Skeletal muscle satellite cell (primary cell): Measurements from ENCODE around the gene FGL2.
"Not testable (repeated sequence)": the region's sequence is repeated elsewhere in the genome, so short reads cannot be mapped to it uniquely, and the experiment has no call there.

Experiments
- H3K27me3 ChIP-seq: 2 replicates; pipeline ENCODE4 v1.7.0; 2013; ENCODE audit warnings: low read length; ENCODE audit not compliant: control insufficient read depth, insufficient read depth
- H3K36me3 ChIP-seq: 2 replicates; pipeline ENCODE4 v1.7.0; 2013; ENCODE audit warnings: mild to moderate bottlenecking, control low read depth, low read length; ENCODE audit not compliant: insufficient read depth
- H3K4me1 ChIP-seq: 2 replicates; pipeline ENCODE4 v1.7.0; 2013; ENCODE audit warnings: low read length; ENCODE audit not compliant: control insufficient read depth, insufficient read depth
- H3K4me2 ChIP-seq: 2 replicates; pipeline ENCODE4 v1.7.0; 2013; ENCODE audit warnings: mild to moderate bottlenecking, low read length
- H3K4me3 ChIP-seq: 2 replicates; pipeline ENCODE4 v1.7.0; 2013; ENCODE audit warnings: low read length
- H3K9ac ChIP-seq: 2 replicates; pipeline ENCODE4 v1.7.0; 2013; ENCODE audit warnings: mild to moderate bottlenecking, low read depth, low read length, moderate library complexity
- H3K9me3 ChIP-seq: replicated peaks from 2 replicates; pipeline ENCODE4 v1.7.0; 2013; ENCODE audit warnings: mild to moderate bottlenecking, control low read depth, low read length

The FGL2 gene

DNA sequence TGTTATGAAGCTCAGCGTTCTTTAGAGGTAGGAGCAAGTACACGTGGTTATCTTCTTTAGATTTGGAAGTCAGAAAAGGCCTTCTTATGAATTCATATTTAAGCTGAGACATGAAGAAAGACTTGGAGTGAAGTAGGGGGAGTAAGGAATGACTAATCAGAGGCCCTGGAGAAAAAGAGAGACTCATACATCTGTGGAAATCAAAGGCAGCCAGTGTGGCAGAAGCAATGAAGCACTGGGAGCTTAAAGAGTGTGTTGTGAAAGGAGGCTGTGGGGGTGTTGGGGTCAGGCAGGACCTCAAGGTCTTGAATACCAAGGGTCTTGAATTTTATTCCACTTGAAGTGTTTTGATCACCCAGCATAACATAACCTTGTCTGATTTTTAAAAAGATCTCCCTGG lies 35.7 kb upstream of the FGL2 start:
- Histone ChIP-seq H3K4me1 (peaks cover 7% of the 10 kb centered on the region), H3K27me3 (no peaks in the 10 kb centered on the region), H3K9ac (no peak overlapping the region), H3K4me2 (no peak overlapping the region), H3K36me3 (no peaks in the 10 kb centered on the region), H3K4me3 (no peak overlapping the region), H3K9me3 (no peaks in the 10 kb centered on the region)

DNA sequence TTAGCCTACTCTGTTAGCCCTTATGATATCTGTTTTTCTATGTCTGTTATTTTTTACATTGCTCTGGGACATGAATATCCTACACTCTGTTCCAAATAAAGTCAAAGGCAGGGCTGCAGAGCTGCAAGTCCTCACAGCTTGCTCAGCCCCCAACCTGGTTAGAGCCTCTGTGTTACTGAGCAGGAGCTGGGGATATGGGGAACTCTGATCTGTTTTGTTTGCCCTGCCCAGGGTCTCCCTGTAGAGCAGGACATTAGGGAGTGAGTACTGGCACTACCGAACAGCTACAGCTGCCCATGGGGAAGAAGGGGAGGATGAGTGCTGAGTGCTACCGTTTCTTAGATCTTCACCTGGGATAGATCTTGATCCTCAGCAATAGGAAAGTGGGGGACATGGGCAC lies 32.8 kb upstream of the FGL2 start:
- no peaks in the 10 kb centered on the region for H3K4me1 ChIP-seq
- H3K36me3 ChIP-seq = no peaks in the 10 kb centered on the region
- H3K4me2 ChIP-seq = no peak overlapping the region
- H3K4me3 ChIP-seq = no peak overlapping the region
- no peaks in the 10 kb centered on the region for H3K27me3 ChIP-seq
- no peaks in the 10 kb centered on the region for H3K9me3 ChIP-seq
- H3K9ac ChIP-seq = no peak overlapping the region

- H3K9me3 ChIP-seq, H3K27me3 ChIP-seq, H3K36me3 ChIP-seq, H3K9ac ChIP-seq, H3K4me2 ChIP-seq, H3K4me3 ChIP-seq, H3K4me1 ChIP-seq: not testable (repeated sequence)
Observed at GRCh38 chr7:77228795-77229194, 29.2 kb upstream of the FGL2 start.

- no peak overlapping the region for H3K4me3 ChIP-seq
Observed at GRCh38 chr7:77226357-77226839, 26.8 kb upstream of the FGL2 start.

GRCh38 chr7:77223261-77223660 lies 23.6 kb upstream of the FGL2 start:
- Histone ChIP-seq H3K27me3 (no peaks in the 10 kb centered on the region), H3K9ac (no peak overlapping the region), H3K4me1 (peaks cover 3% of the 10 kb centered on the region), H3K4me3 (no peak overlapping the region), H3K4me2 (no peak overlapping the region), H3K9me3 (no peaks in the 10 kb centered on the region), H3K36me3 (no peaks in the 10 kb centered on the region)

More at GRCh38 chr7:77226357-77226839, 26.8 kb upstream of the FGL2 start:
- H3K9me3 ChIP-seq = no peaks in the 10 kb centered on the region
- no peak overlapping the region for H3K4me2 ChIP-seq
- H3K9ac ChIP-seq = no peak overlapping the region
- no peaks in the 10 kb centered on the region for H3K27me3 ChIP-seq
- peaks cover 3% of the 10 kb centered on the region for H3K4me1 ChIP-seq
- no peaks in the 10 kb centered on the region for H3K36me3 ChIP-seq

DNA sequence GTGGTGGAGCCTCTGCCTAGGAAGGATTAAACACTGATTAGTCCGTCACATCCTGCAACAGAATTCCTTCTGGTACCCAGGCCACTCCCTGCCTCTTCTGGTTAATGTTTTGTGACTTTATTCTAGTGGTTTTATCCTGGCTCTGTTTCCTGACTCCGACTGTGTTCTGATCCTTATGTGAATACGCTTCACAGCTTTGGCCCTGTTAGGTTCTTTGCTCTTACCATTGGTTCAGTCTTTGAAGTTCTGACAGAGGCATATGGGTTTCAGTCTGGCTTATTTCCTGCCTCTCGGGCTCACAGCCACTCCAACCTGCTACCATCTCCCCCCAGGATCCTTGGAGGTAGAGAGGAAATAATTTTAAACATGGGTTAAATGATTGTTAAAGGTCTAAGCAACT lies 23.2 kb upstream of the FGL2 start:
- Histone ChIP-seq H3K36me3 (no peaks in the 10 kb centered on the region), H3K4me3 (no peak overlapping the region), H3K4me1 (peaks cover 3% of the 10 kb centered on the region), H3K4me2 (no peak overlapping the region), H3K27me3 (no peaks in the 10 kb centered on the region), H3K9me3 (no peaks in the 10 kb centered on the region), H3K9ac (no peak overlapping the region)

DNA sequence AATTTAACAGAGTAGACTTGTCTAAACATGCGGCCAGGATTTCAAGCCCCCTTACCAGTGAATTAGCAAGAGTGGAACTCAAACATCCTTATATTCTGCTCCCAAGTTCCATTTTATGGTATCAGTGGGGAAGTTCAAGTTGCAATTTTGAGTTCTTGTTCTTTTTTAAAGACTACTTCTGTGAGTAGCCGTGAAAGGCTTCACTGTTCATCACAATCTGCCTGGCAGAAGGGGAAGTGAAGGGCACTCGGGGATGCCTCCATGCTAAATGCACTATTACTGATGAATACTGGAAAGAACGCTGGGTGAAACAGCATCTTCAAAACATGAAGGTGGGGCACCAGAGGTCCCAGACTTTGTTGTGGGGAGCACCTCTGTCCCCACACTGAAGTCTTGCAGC lies 22.4 kb upstream of the FGL2 start:
- peaks cover 3% of the 10 kb centered on the region for H3K4me1 ChIP-seq
- no peak overlapping the region for H3K4me2 ChIP-seq
- H3K9ac ChIP-seq = no peak overlapping the region
- no peaks in the 10 kb centered on the region for H3K27me3 ChIP-seq
- no peak overlapping the region for H3K4me3 ChIP-seq
- no peaks in the 10 kb centered on the region for H3K9me3 ChIP-seq
- H3K36me3 ChIP-seq = no peaks in the 10 kb centered on the region

DNA sequence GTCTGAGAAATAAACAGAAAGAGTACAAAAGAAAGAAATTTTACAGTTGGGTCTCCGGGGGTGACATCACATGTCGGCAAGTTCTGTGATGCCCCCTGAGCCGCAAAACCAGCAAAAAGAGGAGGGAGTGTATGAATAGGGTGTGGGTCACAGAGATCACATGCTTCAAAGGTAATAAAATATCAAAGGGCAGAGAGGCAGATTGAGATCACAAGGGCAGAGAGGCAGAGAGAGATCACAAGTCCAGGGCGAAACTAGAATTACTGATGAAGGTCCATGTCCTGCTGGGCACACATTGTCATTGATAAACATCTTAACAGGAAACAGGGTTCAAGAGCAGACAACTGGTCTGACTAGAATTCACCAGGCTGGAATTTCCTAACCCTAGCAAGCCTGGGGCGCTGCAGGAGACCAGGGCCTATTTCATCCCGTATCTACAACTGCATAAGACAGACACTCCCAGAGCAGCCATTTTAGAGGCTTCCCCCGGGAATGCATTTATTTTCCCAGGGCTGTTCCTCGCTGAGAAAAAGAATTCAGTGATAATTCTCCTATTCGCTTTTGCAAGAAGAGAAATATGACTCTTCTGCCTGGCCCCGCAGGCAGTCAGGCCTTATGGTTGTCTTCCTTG lies 20.2 kb upstream of the FGL2 start:
- not testable (repeated sequence) for H3K4me2 ChIP-seq

DNA sequence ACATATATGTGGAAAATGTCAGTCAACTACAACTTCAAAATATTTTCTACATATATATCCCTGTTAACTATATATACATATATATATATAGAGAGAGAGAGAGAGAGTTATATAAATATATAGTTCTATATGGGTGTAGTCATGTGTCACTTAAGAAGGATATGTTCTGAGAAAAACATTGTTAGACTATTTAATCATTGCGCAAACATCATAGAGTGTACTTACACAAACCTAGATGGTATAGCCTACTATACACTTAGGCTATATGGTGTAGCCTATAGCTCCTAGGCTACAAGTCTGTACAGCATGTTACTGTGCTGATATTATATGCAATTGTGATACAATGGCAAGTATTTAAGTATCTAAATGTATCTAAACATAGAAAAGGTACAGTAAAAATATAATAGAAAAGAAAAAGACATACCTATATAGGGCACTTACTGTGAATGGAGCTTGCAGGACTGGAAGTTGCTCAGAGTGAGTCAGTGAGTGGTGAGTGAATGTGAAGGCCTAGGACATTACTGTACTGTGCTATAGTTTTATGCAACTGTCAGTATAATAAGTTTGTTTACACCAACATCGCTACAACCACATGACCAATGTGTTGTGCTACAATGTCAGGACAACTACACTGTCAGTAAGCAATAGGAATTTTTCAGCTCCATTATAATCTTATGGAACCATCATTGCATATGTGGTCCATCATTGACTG lies 18.0 kb upstream of the FGL2 start:
- no peak overlapping the region for H3K4me3 ChIP-seq
- H3K27me3 ChIP-seq = no peaks in the 10 kb centered on the region
- H3K36me3 ChIP-seq = no peaks in the 10 kb centered on the region
- H3K9me3 ChIP-seq = no peaks in the 10 kb centered on the region
- no peak overlapping the region for H3K9ac ChIP-seq
- H3K4me1 ChIP-seq = no peaks in the 10 kb centered on the region
- H3K4me2 ChIP-seq = no peak overlapping the region

More for the DNA sequence above, 20.2 kb upstream of the FGL2 start:
- not testable (repeated sequence) for H3K36me3 ChIP-seq, H3K4me3 ChIP-seq, H3K9me3 ChIP-seq, H3K4me1 ChIP-seq, H3K9ac ChIP-seq, H3K27me3 ChIP-seq

- Histone ChIP-seq H3K4me2 (no peak overlapping the region), H3K27me3 (no peaks in the 10 kb centered on the region), H3K4me1 (no peaks in the 10 kb centered on the region), H3K9ac (no peak overlapping the region), H3K36me3 (no peaks in the 10 kb centered on the region), H3K4me3 (no peak overlapping the region), H3K9me3 (no peaks in the 10 kb centered on the region)
Observed at GRCh38 chr7:77216181-77216845, 16.7 kb upstream of the FGL2 start.

DNA sequence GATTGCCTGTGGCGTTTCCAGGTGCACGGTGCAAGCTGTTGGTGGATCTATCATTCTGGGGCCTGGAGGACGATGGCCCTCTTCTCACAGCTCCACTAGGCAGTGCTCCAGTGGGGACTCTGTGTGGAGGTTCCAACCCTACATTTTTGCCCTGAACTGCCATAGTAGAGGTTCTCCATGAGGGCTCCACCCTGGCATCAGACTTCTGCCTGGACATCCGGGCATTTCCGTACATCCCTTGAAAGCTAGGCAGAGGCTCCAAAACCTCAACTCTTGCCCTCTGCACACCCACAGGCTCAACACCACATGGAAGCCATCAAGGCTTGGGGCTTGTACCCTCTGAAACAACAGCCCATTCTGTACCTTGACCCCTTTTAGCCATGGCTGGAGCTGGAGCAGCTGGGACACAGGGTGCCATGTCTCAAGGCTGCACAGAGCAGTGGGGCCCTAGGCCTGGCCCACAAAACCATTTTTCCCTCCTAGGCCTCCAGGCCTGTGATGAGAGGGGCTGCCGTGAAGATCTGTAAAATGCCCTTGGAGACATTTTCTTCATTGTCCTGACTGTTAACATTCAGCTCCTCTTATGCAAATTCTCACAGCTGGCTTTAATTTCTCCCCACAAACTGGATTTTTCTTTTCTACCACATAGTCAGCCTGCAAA lies 10.0 kb upstream of the FGL2 start:
- no peaks in the 10 kb centered on the region for H3K27me3 ChIP-seq
- no peak overlapping the region for H3K4me3 ChIP-seq

More for the DNA sequence above, 10.0 kb upstream of the FGL2 start:
- no peaks in the 10 kb centered on the region for H3K36me3 ChIP-seq
- H3K9me3 ChIP-seq = peaks cover 5% of the 10 kb centered on the region
- no peak overlapping the region for H3K9ac ChIP-seq
- H3K4me2 ChIP-seq = no peak overlapping the region
- H3K4me1 ChIP-seq = no peaks in the 10 kb centered on the region
